ENCODE data around the gene DAPK3. TPM values are rescaled to one million over a fixed set of nuclear protein-coding genes. Genes with fewer than 3 reads are reported as not detected.
A peak's percentile ranks its signal among the peaks of the same experiment; 100 is the strongest.

The DAPK3 gene
- total RNA-seq, 1 experiment from 2014 or later, result 58.6 TPM

DNA sequence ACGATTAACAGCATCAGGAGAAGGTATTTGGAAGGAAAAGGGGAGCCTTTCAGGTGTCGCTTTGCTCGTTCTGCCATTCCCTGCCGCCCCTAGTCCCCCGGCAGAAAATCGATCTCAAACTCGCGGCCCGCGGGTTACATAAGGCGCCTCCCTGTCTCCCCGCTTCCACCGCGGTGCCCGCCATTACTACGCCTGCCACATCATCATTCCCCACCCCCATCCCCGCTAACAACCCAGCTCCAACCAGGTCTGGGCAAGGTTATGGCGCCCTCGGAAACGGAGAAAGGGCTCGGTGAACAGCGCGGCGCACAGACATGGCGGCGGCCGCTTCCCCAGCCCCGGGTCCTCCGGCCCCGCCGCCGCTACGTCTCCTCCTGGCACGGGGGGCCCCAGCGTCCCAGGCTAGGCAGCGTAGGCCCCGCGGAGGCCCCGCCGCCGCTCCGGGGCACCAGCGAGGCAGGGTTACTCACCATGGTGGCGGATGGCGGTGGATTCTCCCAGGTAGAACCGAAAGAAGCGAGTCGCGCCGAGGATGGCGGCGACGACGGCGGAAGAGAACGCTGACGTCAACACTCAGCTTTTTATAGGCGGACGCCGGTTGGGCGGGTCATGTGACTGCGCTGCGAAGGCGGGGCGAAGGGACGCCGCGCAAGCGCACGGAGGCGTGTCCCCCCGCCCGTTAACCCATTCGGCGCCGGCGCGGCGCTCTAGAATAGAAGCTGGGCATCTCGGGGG lies 14.2 kb upstream of the DAPK3 start, which contains the start of gene EEF2:
TSS of gene EEF2 (minus strand) at position 556 of the 735 bp plus-strand sequence. CDS start at position 473, 83 bp downstream.
- Histone ChIP-seq H3K9me3 (no peaks in the 10 kb centered on the region), H3K36me3 (ENCODE audit: control insufficient read depth, insufficient read depth, low read length) (peaks cover 31% of the 10 kb centered on the region), H3K27me3 (replicated peaks; ENCODE audit: control insufficient read depth, insufficient read depth, low read length) (no peaks in the 10 kb centered on the region), H3K4me1 (peaks cover 12% of the 10 kb centered on the region), H3K4me3 (ENCODE audit: low read depth, low read length) (peak within 1 kb of the TSS; percentile 98)
- peaks cover 6% of the 10 kb centered on the region for H3K4me1 Mint-ChIP-seq (ENCODE audit: low read depth, unreplicated experiment)
- peak within 1 kb of the TSS; percentile 89 for H3K4me3 Mint-ChIP-seq (ENCODE audit: unreplicated experiment)
- intact Hi-C loops (cut with micrococcal nuclease; ENCODE audit: unreplicated experiment), result loop anchor here (10.0 kb wide), 1 partner anchor 80 kb away; the partner anchor contains the start of gene ZBTB7A
- TF ChIP-seq, protein P1, sequence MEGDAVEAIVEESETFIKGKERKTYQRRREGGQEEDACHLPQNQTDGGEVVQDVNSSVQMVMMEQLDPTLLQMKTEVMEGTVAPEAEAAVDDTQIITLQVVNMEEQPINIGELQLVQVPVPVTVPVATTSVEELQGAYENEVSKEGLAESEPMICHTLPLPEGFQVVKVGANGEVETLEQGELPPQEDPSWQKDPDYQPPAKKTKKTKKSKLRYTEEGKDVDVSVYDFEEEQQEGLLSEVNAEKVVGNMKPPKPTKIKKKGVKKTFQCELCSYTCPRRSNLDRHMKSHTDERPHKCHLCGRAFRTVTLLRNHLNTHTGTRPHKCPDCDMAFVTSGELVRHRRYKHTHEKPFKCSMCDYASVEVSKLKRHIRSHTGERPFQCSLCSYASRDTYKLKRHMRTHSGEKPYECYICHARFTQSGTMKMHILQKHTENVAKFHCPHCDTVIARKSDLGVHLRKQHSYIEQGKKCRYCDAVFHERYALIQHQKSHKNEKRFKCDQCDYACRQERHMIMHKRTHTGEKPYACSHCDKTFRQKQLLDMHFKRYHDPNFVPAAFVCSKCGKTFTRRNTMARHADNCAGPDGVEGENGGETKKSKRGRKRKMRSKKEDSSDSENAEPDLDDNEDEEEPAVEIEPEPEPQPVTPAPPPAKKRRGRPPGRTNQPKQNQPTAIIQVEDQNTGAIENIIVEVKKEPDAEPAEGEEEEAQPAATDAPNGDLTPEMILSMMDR (IDR thresholded peaks at IDR 0.05; ENCODE audit: insufficient read depth in 1 of 2, low read depth in 1 of 2, low read length in 1 of 2, severe bottlenecking in 1 of 2, unreplicated experiment in 1 of 2), result no peak
- TSS peak; percentile 64 for BruUV-seq (replicated peaks)
- no peaks in the 10 kb centered on the region for H3K27me3 Mint-ChIP-seq (ENCODE audit: insufficient read depth, unreplicated experiment)
- peak; percentile 83 to 91 for DNase-seq
- H3K27ac Mint-ChIP-seq (ENCODE audit: unreplicated experiment), result peak within 1 kb of the TSS; percentile 96
- no peaks in the 10 kb centered on the region for H3K9me3 Mint-ChIP-seq (ENCODE audit: unreplicated experiment)
- ChIA-PET POLR2A (interaction anchor here (0.6 to 1.5 kb wide), 8 partner anchors 8 to 358 kb away, joined by 3 to 67 read pairs (median 6); partner anchors contain the start of genes DAPK3, MPND, MRPL54 and PIAS4), CTCF (interaction anchor here (0.6 to 1.1 kb wide), 3 partner anchors 14 to 155 kb away, joined by 3 to 5 read pairs (median 4); partner anchors contain the start of gene DAPK3)
- peaks cover 67% of the 10 kb centered on the region for H3K36me3 Mint-ChIP-seq (ENCODE audit: insufficient read depth, unreplicated experiment)

DNA sequence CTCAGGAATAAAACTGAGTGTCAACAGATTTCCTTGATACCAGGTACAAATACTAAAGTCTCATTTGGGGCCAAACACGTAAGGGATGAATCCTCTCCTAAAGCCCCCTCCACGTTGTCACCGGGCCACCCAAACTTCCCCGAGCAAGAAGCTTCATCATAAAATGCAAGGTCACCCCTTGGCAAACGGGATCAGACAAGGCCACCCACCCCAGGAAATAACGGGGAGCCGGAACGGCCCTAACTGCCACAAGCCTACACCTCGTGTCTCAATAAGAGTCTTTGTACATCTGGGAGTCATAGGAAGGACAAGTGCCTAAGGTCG lies 13.6 kb upstream of the DAPK3 start:
- Mint-ChIP-seq H3K9me3 (ENCODE audit: unreplicated experiment) (no peaks in the 10 kb centered on the region), H3K4me1 (ENCODE audit: low read depth, unreplicated experiment) (peaks cover 6% of the 10 kb centered on the region), H3K4me3 (ENCODE audit: unreplicated experiment) (peak overlapping the region; percentile 89), H3K27ac (ENCODE audit: unreplicated experiment) (peak overlapping the region; percentile 96), H3K36me3 (ENCODE audit: insufficient read depth, unreplicated experiment) (peaks cover 68% of the 10 kb centered on the region), H3K27me3 (ENCODE audit: insufficient read depth, unreplicated experiment) (no peaks in the 10 kb centered on the region)
- Histone ChIP-seq H3K36me3 (ENCODE audit: control insufficient read depth, insufficient read depth, low read length) (peaks cover 36% of the 10 kb centered on the region), H3K4me1 (peaks cover 12% of the 10 kb centered on the region), H3K27me3 (replicated peaks; ENCODE audit: control insufficient read depth, insufficient read depth, low read length) (no peaks in the 10 kb centered on the region), H3K9me3 (no peaks in the 10 kb centered on the region), H3K4me3 (ENCODE audit: low read depth, low read length) (peak overlapping the region; percentile 98)
- CTCF ChIA-PET, result no interaction called here
- DNase-seq, result no peak
- POLR2A ChIA-PET, result interaction anchor here (1.0 to 1.5 kb wide), 2 partner anchors 15 to 24 kb away, joined by 4 to 67 read pairs; partner anchors contain the start of gene DAPK3
- no TSS peak for BruUV-seq (replicated peaks)
- intact Hi-C loops (cut with micrococcal nuclease; ENCODE audit: unreplicated experiment), result loop anchor here (10.0 kb wide), 1 partner anchor 80 kb away; the partner anchor contains the start of gene ZBTB7A
- TF ChIP-seq, protein P1 (IDR thresholded peaks at IDR 0.05; ENCODE audit: insufficient read depth in 1 of 2, low read depth in 1 of 2, low read length in 1 of 2, severe bottlenecking in 1 of 2, unreplicated experiment in 1 of 2), result no peak

DNA sequence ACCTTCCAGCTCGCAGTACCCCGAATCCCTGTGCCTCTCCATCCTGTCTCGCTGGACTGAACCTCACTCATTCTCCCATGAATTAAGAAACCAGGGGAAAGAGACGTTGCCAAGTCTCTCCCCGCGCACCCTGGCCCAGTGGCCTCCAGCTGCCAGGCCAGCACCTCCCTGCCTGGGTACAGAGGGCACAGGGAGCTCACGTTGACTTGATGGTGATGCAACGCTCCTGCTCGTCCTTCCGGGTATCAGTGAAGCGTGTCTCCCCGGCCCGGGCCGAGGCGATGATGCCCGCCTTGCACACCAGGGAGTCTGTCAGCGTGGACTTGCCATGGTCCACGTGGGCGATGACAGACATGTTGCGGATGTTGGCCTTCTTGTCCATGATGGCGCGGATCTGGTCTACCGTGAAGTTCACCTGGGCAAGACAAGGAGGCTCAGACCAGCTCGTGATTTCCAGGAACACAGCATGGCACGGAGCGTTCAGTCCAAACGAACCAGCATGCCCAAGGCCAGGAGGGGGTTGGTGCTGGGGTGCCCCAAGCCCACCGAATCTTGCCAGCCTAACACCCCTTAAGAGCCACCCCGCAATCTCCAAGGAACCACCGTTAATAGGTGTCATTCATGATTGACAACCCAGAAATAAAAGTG lies 13.2 kb upstream of the DAPK3 start:
- Histone ChIP-seq H3K27me3 (replicated peaks; ENCODE audit: control insufficient read depth, insufficient read depth, low read length) (no peaks in the 10 kb centered on the region), H3K4me3 (ENCODE audit: low read depth, low read length) (peak overlapping the region; percentile 98), H3K9me3 (no peaks in the 10 kb centered on the region), H3K4me1 (peaks cover 12% of the 10 kb centered on the region), H3K36me3 (ENCODE audit: control insufficient read depth, insufficient read depth, low read length) (peaks cover 36% of the 10 kb centered on the region)
- H3K27ac Mint-ChIP-seq (ENCODE audit: unreplicated experiment), result peak overlapping the region; percentile 96
- no TSS peak for BruUV-seq (replicated peaks)
- POLR2A ChIA-PET, result interaction anchor here (1.0 kb wide), 1 partner anchor 24 kb away, joined by 4 read pairs; no protein-coding TSS in a partner anchor
- DNase-seq, result no peak
- TF ChIP-seq, protein P1 (IDR thresholded peaks at IDR 0.05; ENCODE audit: insufficient read depth in 1 of 2, low read depth in 1 of 2, low read length in 1 of 2, severe bottlenecking in 1 of 2, unreplicated experiment in 1 of 2), result no peak
- peaks cover 6% of the 10 kb centered on the region for H3K4me1 Mint-ChIP-seq (ENCODE audit: low read depth, unreplicated experiment)
- CTCF ChIA-PET, result interaction anchor here (0.6 kb wide), 1 partner anchor 8 kb away, joined by 5 read pairs; no protein-coding TSS in a partner anchor
- H3K4me3 Mint-ChIP-seq (ENCODE audit: unreplicated experiment), result peak overlapping the region; percentile 89
- intact Hi-C loops (cut with micrococcal nuclease; ENCODE audit: unreplicated experiment), result loop anchor here (10.0 kb wide), 1 partner anchor 81 kb away; the partner anchor contains the start of gene ZBTB7A
- no peaks in the 10 kb centered on the region for H3K9me3 Mint-ChIP-seq (ENCODE audit: unreplicated experiment)
- peaks cover 73% of the 10 kb centered on the region for H3K36me3 Mint-ChIP-seq (ENCODE audit: insufficient read depth, unreplicated experiment)
- H3K27me3 Mint-ChIP-seq (ENCODE audit: insufficient read depth, unreplicated experiment), result no peaks in the 10 kb centered on the region

Measured in Caco-2 (cell line).